GM12891 (cell line): ENCODE results near the gene TMEM234.

Experiments used
- PAX5 ChIP-seq: IDR thresholded peaks from 2 replicates; pipeline ENCODE4 v1.6.1; 2011; ENCODE audit warnings: low read length, moderate library complexity, mild to moderate bottlenecking; ENCODE audit not compliant: insufficient read depth, severe bottlenecking
- POLR2A ChIP-seq: IDR thresholded peaks from 2 replicates; pipeline ENCODE4 v1.6.1; 2011; ENCODE audit warnings: low read depth, low read length, control low read depth
- POLR2AphosphoS5 ChIP-seq: IDR thresholded peaks from 2 replicates; pipeline ENCODE4 v1.6.1; 2011; ENCODE audit warnings: low read depth, low read length, control low read depth
- POU2F2 ChIP-seq: IDR thresholded peaks from 2 replicates; pipeline ENCODE4 v1.6.1; 2011; ENCODE audit warnings: low read depth, mild to moderate bottlenecking, control low read depth, low read length, moderate library complexity
- SPI1 ChIP-seq: IDR thresholded peaks from 2 replicates; pipeline ENCODE4 v1.6.1; 2011; ENCODE audit warnings: low read depth, low read length, control low read depth
- TAF1 ChIP-seq: IDR thresholded peaks from 2 replicates; pipeline ENCODE4 v1.6.1; 2011; ENCODE audit warnings: low read depth, low read length, control low read depth

GRCh38 chr1:32181563-32181962 is 40.6 kb downstream of the TMEM234 start:
- TF ChIP-seq TAF1: no peak
- TF ChIP-seq POLR2AphosphoS5: no peak
- TF ChIP-seq SPI1: no peak
- no peak for TF ChIP-seq POLR2A
- TF ChIP-seq POU2F2: no peak
- no peak for TF ChIP-seq PAX5
